K562 (cell line): ENCODE results near the gene PIAS3. TPM values are rescaled to one million over a fixed set of nuclear protein-coding genes. Genes with fewer than 3 reads are reported as not detected.

Source experiments
- CEBPB ChIP-seq: fragments of 450-650 bp; IDR thresholded peaks from 2 replicates; pipeline ENCODE4 v1.6.1; 2016; ENCODE audit warnings: missing genetic modification characterization, missing compliant biosample characterization
- ETV6 ChIP-seq, 3 experiments: fragments of 150-350 bp in 1 of 3; sonication (generic) in 1 of 3; formaldehyde crosslinking in 1 of 3; IDR thresholded peaks; 2 replicates each; pipeline versions ENCODE4 v1.6.1 to v1.8.0; 2014 to 2022; ENCODE audit warnings: borderline replicate concordance in 2 of 3, low read depth in 2 of 3, antibody characterized with exemption in 1 of 3, low read length in 1 of 3, mild to moderate bottlenecking in 1 of 3, missing genetic modification reagents in 1 of 3
- HDAC2 ChIP-seq: fragments of 450-650 bp; IDR thresholded peaks from 2 replicates; pipeline ENCODE4 v1.6.1; 2016; ENCODE audit warnings: mild to moderate bottlenecking
- HINFP ChIP-seq: fragments of 450-650 bp; conservative IDR thresholded peaks from 2 replicates; pipeline ENCODE4 v1.6.1; 2016; ENCODE audit warnings: missing genetic modification characterization, low read depth, mild to moderate bottlenecking, control low read depth, missing compliant biosample characterization
- KDM1A ChIP-seq, 2 experiments: fragments of 450-650 bp; IDR thresholded peaks; 2 replicates each; pipeline ENCODE4 v1.6.1; 2016; ENCODE audit warnings: mild to moderate bottlenecking in 2 of 2
- KHSRP ChIP-seq: fragments of 450-650 bp; IDR thresholded peaks from 2 replicates; pipeline ENCODE4 v1.6.1; 2017
- MYC ChIP-seq, 2 experiments: fragments of 250-450 bp in 1 of 2; sonication (Bioruptor Pico) in 1 of 2; IDR thresholded peaks; 2 replicates each; pipeline versions ENCODE4 v1.5.1 to v1.6.1; 2012 to 2021; ENCODE audit warnings: low read depth in 2 of 2, borderline replicate concordance in 1 of 2, improper control_type of control experiment in 1 of 2, low read length in 1 of 2, mild to moderate bottlenecking in 1 of 2, moderate library complexity in 1 of 2
- NCOA1 ChIP-seq: fragments of 450-650 bp; IDR thresholded peaks from 2 replicates; pipeline ENCODE4 v1.6.1; 2016; ENCODE audit warnings: low read depth
- RBM14 ChIP-seq: fragments of 200-400 bp; formaldehyde crosslinking; IDR thresholded peaks from 2 replicates; pipeline ENCODE4 v1.6.1; 2018; ENCODE audit warnings: low read depth, mild to moderate bottlenecking, low read length, moderate library complexity, borderline replicate concordance; ENCODE audit not compliant: insufficient read depth
- RBM25 ChIP-seq: fragments of 200-400 bp; formaldehyde crosslinking; IDR thresholded peaks from 2 replicates; pipeline ENCODE4 v1.6.1; 2018; ENCODE audit warnings: low read length, low read depth, moderate library complexity; ENCODE audit not compliant: severe bottlenecking
- RBM34 ChIP-seq: fragments of 200-400 bp; formaldehyde crosslinking; IDR thresholded peaks from 2 replicates; pipeline ENCODE4 v1.6.1; 2018; ENCODE audit warnings: low read length, borderline replicate concordance; ENCODE audit not compliant: insufficient read depth
- RFX7 ChIP-seq: fragments of 250-450 bp; sonication (Bioruptor Pico); IDR thresholded peaks from 2 replicates; pipeline ENCODE4 v1.5.1; 2021; ENCODE audit warnings: mild to moderate bottlenecking
- SMAD2 ChIP-seq: fragments of 150-350 bp; IDR thresholded peaks from 2 replicates; pipeline ENCODE4 v1.6.1; 2014; ENCODE audit warnings: low read depth, mild to moderate bottlenecking, low read length
- SMAD4 ChIP-seq: fragments of 250-450 bp; sonication (Bioruptor Pico); conservative IDR thresholded peaks from 2 replicates; pipeline ENCODE4 v1.8.0; 2021; ENCODE audit warnings: inconsistent platforms, mild to moderate bottlenecking, moderate library complexity
- SRSF3 ChIP-seq: fragments of 200-400 bp; formaldehyde crosslinking; IDR thresholded peaks from 2 replicates; pipeline ENCODE4 v1.6.1; 2016; ENCODE audit warnings: mild to moderate bottlenecking, low read length, moderate library complexity; ENCODE audit not compliant: insufficient read depth
- U2AF1 ChIP-seq: fragments of 200-400 bp; formaldehyde crosslinking; optimal IDR thresholded peaks from 2 replicates; pipeline ENCODE3; 2017; ENCODE audit warnings: mild to moderate bottlenecking, low read depth, low read length, moderate library complexity
- XRCC3 ChIP-seq: fragments of 450-650 bp; IDR thresholded peaks from 2 replicates; pipeline ENCODE4 v1.6.1; 2017; ENCODE audit warnings: mild to moderate bottlenecking, moderate library complexity
- ZC3H4 ChIP-seq: sonication (generic); formaldehyde crosslinking; IDR thresholded peaks from 2 replicates; pipeline ENCODE4 v1.9.0; 2021; ENCODE audit warnings: missing genetic modification reagents, borderline replicate concordance
- ZFPM2 ChIP-seq: fragments of 250-450 bp; sonication (Bioruptor Pico); IDR thresholded peaks from 2 replicates; pipeline ENCODE4 v1.5.1; 2022; ENCODE audit warnings: mild to moderate bottlenecking
- ZKSCAN8 ChIP-seq: fragments of 200-800 bp; sonication (Bioruptor generic); IDR thresholded peaks from 2 replicates; pipeline ENCODE4 v1.6.1; 2016; ENCODE audit warnings: missing genetic modification characterization, missing compliant biosample characterization
- ZNF146 ChIP-seq: IDR thresholded peaks from one replicate; pipeline ENCODE4 v1.6.1; 2018; ENCODE audit warnings: missing compliant biosample characterization; ENCODE audit not compliant: unreplicated experiment
- ZNF174 ChIP-seq: fragments of 250-450 bp; sonication (Bioruptor Pico); IDR thresholded peaks from 2 replicates; pipeline ENCODE4 v1.4.0; 2020; ENCODE audit warnings: mild to moderate bottlenecking
- polyA plus RNA-seq, 8 experiments: library from polyadenylated mRNA; depleted of rRNA in 4 of 8; stranded (reverse) in 5 of 8; unstranded in 3 of 8; fragments of >200 nt; fragmentation: Nextera tagmentation in 2 of 8; fragmentation: Illumina TruSeq in 1 of 8; extraction: Ambion mirVana in 2 of 8; extraction: Trizol in 1 of 8; gene quantifications; 2 replicates each; pipeline versions ENCODE4 v1.2.1 to v1.2.3, GENCODE V29; 2011 to 2014; ENCODE audit warnings: inconsistent platforms in 1 of 8, missing spikeins in 1 of 8
- total RNA-seq, 7 experiments: library from RNA; depleted of rRNA in 6 of 7; stranded (reverse); fragments of >200 nt in 6 of 7; fragmentation: Illumina TruSeq in 2 of 7; extraction: Trizol in 2 of 7; gene quantifications; 2 replicates each; pipeline versions ENCODE4 v1.2.1 to v1.2.3, GENCODE V29; 2011 to 2021; ENCODE audit warnings: low replicate concordance in 1 of 7
- TF ChIP-seq, protein P1 (sequence below): sonication (generic); formaldehyde crosslinking; IDR thresholded peaks from 2 replicates; pipeline ENCODE4 v1.8.1; 2023; ENCODE audit warnings: mild to moderate bottlenecking, missing genetic modification reagents
- TF ChIP-seq, protein P2 (sequence below): fragments of 250-450 bp; sonication (Bioruptor Pico); IDR thresholded peaks from 2 replicates; pipeline ENCODE4 v1.9.0; 2021; ENCODE audit warnings: mild to moderate bottlenecking
- TF ChIP-seq, protein P3 (sequence below): fragments of 250-450 bp; sonication (Bioruptor Pico); IDR thresholded peaks from 2 replicates; pipeline ENCODE4 v1.5.0; 2021

The PIAS3 gene
- total and polyA plus RNA-seq, 9 of the 15 experiments (the other 6 are each of a cell fraction or from before 2014, with no cell fraction given), result 1.1 to 25.6 (median 7.9) TPM

- TF ChIP-seq SRSF3 (no peak), XRCC3 (no peak), ZC3H4 (CRISPR knock-in tag) (no peak), U2AF1 (no peak), ZNF174 (CRISPR knock-in tag) (no peak), ZFPM2 (CRISPR knock-in tag) (no peak), SMAD4 (CRISPR knock-in tag) (peak; percentile 64), RFX7 (no peak), KDM1A (IDR thresholded peaks at IDR 0.05) (0 out of 4 replicates have a peak, but pooled peaks of 1 of the 2 experiments have one; percentile 3), MYC (IDR thresholded peaks at IDR 0.05; ENCODE audit: low read depth, low read length) (no peak; the same call in 1 of the 2 replicates), MYC (CRISPR knock-in tag; IDR thresholded peaks at IDR 0.05; ENCODE audit: borderline replicate concordance, low read depth) (0 out of 2 replicates have a peak, but pooled peaks have one; percentile 42), SMAD2 (no peak), RBM14 (0 out of 2 replicates have a peak, but pooled peaks have one; percentile 81), NCOA1 (no peak), HINFP (no peak), ETV6 (IDR thresholded peaks at IDR 0.05; ENCODE audit: borderline replicate concordance in 1 of 2, low read depth in 2 of 2, low read length in 1 of 2) (no peak), ETV6 (CRISPR knock-in tag; IDR thresholded peaks at IDR 0.05; ENCODE audit: borderline replicate concordance) (no peak), CEBPB (tag) (no peak), KHSRP (no peak), ZNF146 (CRISPR knock-in tag) (no peak), ZKSCAN8 (CRISPR knock-in tag) (no peak), RBM25 (no peak), HDAC2 (no peak), RBM34 (no peak)
- TF ChIP-seq, protein P1, sequence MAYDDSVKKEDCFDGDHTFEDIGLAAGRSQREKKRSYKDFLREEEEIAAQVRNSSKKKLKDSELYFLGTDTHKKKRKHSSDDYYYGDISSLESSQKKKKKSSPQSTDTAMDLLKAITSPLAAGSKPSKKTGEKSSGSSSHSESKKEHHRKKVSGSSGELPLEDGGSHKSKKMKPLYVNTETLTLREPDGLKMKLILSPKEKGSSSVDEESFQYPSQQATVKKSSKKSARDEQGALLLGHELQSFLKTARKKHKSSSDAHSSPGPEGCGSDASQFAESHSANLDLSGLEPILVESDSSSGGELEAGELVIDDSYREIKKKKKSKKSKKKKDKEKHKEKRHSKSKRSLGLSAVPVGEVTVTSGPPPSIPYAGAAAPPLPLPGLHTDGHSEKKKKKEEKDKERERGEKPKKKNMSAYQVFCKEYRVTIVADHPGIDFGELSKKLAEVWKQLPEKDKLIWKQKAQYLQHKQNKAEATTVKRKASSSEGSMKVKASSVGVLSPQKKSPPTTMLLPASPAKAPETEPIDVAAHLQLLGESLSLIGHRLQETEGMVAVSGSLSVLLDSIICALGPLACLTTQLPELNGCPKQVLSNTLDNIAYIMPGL (CRISPR knock-in tag), result peak; percentile 74; the same call in 1 of the 2 replicates
- TF ChIP-seq, protein P2, sequence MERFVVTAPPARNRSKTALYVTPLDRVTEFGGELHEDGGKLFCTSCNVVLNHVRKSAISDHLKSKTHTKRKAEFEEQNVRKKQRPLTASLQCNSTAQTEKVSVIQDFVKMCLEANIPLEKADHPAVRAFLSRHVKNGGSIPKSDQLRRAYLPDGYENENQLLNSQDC, result no peak
- TF ChIP-seq, protein P3, sequence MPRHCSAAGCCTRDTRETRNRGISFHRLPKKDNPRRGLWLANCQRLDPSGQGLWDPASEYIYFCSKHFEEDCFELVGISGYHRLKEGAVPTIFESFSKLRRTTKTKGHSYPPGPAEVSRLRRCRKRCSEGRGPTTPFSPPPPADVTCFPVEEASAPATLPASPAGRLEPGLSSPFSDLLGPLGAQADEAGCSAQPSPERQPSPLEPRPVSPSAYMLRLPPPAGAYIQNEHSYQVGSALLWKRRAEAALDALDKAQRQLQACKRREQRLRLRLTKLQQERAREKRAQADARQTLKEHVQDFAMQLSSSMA, result no peak
Observed at GRCh38 chr1:145845514-145846161, 13.2 kb downstream of the PIAS3 start, which contains the start of gene NUDT17 (continued).
